Thoracic aorta (tissue), 2 donors: ENCODE results near the gene PARP16. TPM values are rescaled to one million over a fixed set of nuclear protein-coding genes. Genes with fewer than 3 reads are reported as not detected.
"Not testable (repeated sequence)": the region's sequence is repeated elsewhere in the genome, so short reads cannot be mapped to it uniquely, and the experiment has no call there.

Experiments
- ATAC-seq: fragments of 150-250 bp; one replicate; pipeline ENCODE4 v1.8.0; 2017; ENCODE audit warnings: low read depth; ENCODE audit not compliant: insufficient number of reproducible peaks, low FRiP score
- DNase-seq: peaks from one replicate; pipeline ENCODE4 v3.0.0-alpha.2; 2020; ENCODE audit warnings: low spot score
- H3K27ac ChIP-seq, 2 donors: fragments of 200-600 bp; sonication (generic); 1 replicate in 1 of 2; 2 replicates in 1 of 2; pipeline ENCODE4 v1.5.1; 2016; ENCODE audit warnings: mild to moderate bottlenecking in 2 of 2, moderate library complexity in 2 of 2
- H3K27me3 ChIP-seq: fragments of 200-600 bp; sonication (generic); replicated peaks from 2 replicates; pipeline ENCODE4 v1.6.0; 2016; ENCODE audit warnings: mild to moderate bottlenecking; ENCODE audit not compliant: insufficient read depth
- H3K36me3 ChIP-seq: fragments of 200-600 bp; sonication (generic); one replicate; pipeline ENCODE4 v1.5.1; 2016
- H3K4me1 ChIP-seq, 2 donors: fragments of 200-600 bp; sonication (generic); 1 replicate in 1 of 2; 2 replicates in 1 of 2; pipeline versions ENCODE4 v1.5.1 to v1.6.0; 2016; ENCODE audit warnings: low read depth in 2 of 2, mild to moderate bottlenecking in 1 of 2; ENCODE audit not compliant: control insufficient read depth in 1 of 2
- H3K4me3 ChIP-seq: fragments of 200-600 bp; sonication (generic); 2 replicates; pipeline ENCODE4 v1.5.1; 2016; ENCODE audit warnings: mild to moderate bottlenecking
- H3K9me3 ChIP-seq: fragments of 200-600 bp; sonication (generic); 2 replicates; pipeline ENCODE4 v1.5.1; 2016
- CTCF ChIP-seq: fragments of 200-600 bp; sonication (generic); IDR thresholded peaks from one replicate; pipeline ENCODE4 v1.5.1; 2019; ENCODE audit warnings: antibody characterized with exemption
- total RNA-seq, 2 donors: library from RNA; depleted of rRNA; stranded (reverse); fragments of >200 nt; gene quantifications; one replicate each; pipeline versions ENCODE4 v1.1.0 to v1.2.3, GENCODE V29; 2016

The PARP16 gene
- total RNA-seq, 2 donors from 2014 or later: 7.2 to 15.4 TPM

GRCh38 chr15:65233696-65234095 lies 53.0 kb downstream of the PARP16 start:
- ATAC-seq: no peak
- Histone ChIP-seq H3K27ac (no peak overlapping the region), H3K4me1 (no peaks in the 10 kb centered on the region), H3K9me3 (no peaks in the 10 kb centered on the region), H3K4me3 (no peak overlapping the region), H3K27me3 (no peaks in the 10 kb centered on the region), H3K36me3 (no peaks in the 10 kb centered on the region)
- DNase-seq: no peak
- TF ChIP-seq CTCF: no peak

GRCh38 chr15:65232520-65232919 lies 54.2 kb downstream of the PARP16 start:
- TF ChIP-seq CTCF: no peak
- no peak overlapping the region for H3K27ac ChIP-seq
- no peaks in the 10 kb centered on the region for H3K9me3 ChIP-seq
- no peak overlapping the region for H3K4me3 ChIP-seq
- ATAC-seq: no peak
- no peaks in the 10 kb centered on the region for H3K27me3 ChIP-seq
- no peaks in the 10 kb centered on the region for H3K36me3 ChIP-seq
- no peaks in the 10 kb centered on the region for H3K4me1 ChIP-seq
- no peak for DNase-seq

GRCh38 chr15:65231306-65231705 lies 55.4 kb downstream of the PARP16 start:
- H3K4me1 ChIP-seq: no peaks in the 10 kb centered on the region
- H3K9me3 ChIP-seq: no peaks in the 10 kb centered on the region
- no peak overlapping the region for H3K4me3 ChIP-seq
- H3K36me3 ChIP-seq: no peaks in the 10 kb centered on the region
- no peak overlapping the region for H3K27ac ChIP-seq
- ATAC-seq: no peak
- no peaks in the 10 kb centered on the region for H3K27me3 ChIP-seq
- no peak for TF ChIP-seq CTCF
- no peak for DNase-seq

- not testable (repeated sequence) for H3K4me3 ChIP-seq, H3K27me3 ChIP-seq, H3K9me3 ChIP-seq, H3K36me3 ChIP-seq, ATAC-seq, DNase-seq, H3K4me1 ChIP-seq, H3K27ac ChIP-seq
These were observed 59.8 kb downstream of the PARP16 start for GRCh38 chr15:65226901-65227300.

GRCh38 chr15:65226221-65226620 lies 60.5 kb downstream of the PARP16 start:
- no peaks in the 10 kb centered on the region for H3K27me3 ChIP-seq
- DNase-seq (no peak), ATAC-seq (no peak)

More at GRCh38 chr15:65226221-65226620, 60.5 kb downstream of the PARP16 start:
- Histone ChIP-seq H3K4me3 (no peak overlapping the region), H3K27ac (no peak overlapping the region), H3K9me3 (no peaks in the 10 kb centered on the region), H3K4me1 (no peaks in the 10 kb centered on the region), H3K36me3 (no peaks in the 10 kb centered on the region)
- no peak for TF ChIP-seq CTCF
